ENCODE results near the gene CADM2.
"Not testable (repeated sequence)": the region's sequence is repeated elsewhere in the genome, so short reads cannot be mapped to it uniquely, and the experiment has no call there.

The CADM2 gene

DNA sequence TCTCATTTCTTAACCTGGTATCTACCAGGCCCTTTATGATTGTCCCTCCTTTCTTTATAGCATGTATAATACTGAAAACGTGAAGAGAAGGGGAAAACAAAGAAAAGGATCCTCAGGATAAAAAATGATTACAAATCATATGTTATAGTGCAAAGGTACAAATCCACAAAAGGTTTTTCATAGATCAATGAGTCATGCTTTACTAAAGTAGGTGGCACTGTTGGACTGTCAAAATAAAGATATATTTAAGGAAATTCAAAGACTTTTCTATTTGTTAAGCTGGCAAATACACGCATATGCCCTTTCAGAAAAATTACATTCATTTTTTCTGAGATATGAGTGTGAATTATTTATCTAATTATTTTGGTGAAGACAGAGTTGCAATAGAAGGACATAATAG lies 151.6 kb downstream of the CADM2 start:
- no peak overlapping the region for H3K27ac ChIP-seq
- no peak for TF ChIP-seq ZFX (IDR thresholded peaks at IDR 0.05)
- TF ChIP-seq, protein P1, sequence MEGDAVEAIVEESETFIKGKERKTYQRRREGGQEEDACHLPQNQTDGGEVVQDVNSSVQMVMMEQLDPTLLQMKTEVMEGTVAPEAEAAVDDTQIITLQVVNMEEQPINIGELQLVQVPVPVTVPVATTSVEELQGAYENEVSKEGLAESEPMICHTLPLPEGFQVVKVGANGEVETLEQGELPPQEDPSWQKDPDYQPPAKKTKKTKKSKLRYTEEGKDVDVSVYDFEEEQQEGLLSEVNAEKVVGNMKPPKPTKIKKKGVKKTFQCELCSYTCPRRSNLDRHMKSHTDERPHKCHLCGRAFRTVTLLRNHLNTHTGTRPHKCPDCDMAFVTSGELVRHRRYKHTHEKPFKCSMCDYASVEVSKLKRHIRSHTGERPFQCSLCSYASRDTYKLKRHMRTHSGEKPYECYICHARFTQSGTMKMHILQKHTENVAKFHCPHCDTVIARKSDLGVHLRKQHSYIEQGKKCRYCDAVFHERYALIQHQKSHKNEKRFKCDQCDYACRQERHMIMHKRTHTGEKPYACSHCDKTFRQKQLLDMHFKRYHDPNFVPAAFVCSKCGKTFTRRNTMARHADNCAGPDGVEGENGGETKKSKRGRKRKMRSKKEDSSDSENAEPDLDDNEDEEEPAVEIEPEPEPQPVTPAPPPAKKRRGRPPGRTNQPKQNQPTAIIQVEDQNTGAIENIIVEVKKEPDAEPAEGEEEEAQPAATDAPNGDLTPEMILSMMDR (conservative IDR thresholded peaks at IDR 0.05) = no peak

DNA sequence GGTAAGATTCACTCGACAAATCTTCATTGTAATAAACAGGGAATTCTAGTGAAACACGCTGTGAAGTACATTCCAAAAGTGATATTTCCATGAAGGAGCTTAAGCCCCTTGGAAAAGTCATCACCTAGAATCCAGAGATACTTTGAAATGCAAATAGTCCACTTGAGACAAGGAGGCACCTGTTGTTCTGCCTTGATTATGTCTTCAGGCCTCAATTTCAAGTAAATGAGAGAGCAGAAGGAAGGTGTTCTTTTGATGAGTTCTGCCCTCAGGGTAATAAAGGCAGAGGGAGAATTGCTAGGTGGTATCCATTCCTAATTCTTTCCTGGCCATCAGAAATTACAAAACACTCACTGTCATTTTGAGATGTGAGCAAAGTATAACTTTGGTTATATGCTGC lies 162.1 kb downstream of the CADM2 start:
- no peak for TF ChIP-seq ZFX (IDR thresholded peaks at IDR 0.05)
- TF ChIP-seq, protein P1 (conservative IDR thresholded peaks at IDR 0.05) = no peak
- H3K27ac ChIP-seq = no peak overlapping the region

DNA sequence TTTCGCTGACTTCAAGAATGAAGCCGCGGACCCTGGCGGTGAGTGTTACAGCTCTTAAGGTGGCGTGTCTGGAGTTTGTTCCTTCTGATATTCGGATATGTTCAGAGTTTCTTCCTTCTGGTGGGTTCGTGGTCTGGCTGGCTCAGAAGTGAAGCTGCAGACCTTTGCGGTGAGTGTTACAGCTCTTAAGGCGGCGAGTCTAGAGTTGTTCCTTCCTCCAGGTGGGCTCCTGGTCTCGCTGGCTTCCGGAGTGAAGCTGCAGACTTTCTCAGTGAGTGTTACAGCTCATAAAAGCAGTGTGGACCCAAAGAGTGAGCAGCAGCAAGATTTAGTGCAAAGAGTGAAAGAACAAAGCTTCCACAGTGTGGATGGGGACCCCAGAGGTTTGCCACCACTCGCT lies 174.1 kb downstream of the CADM2 start:
- not testable (repeated sequence) for H3K27ac ChIP-seq

DNA sequence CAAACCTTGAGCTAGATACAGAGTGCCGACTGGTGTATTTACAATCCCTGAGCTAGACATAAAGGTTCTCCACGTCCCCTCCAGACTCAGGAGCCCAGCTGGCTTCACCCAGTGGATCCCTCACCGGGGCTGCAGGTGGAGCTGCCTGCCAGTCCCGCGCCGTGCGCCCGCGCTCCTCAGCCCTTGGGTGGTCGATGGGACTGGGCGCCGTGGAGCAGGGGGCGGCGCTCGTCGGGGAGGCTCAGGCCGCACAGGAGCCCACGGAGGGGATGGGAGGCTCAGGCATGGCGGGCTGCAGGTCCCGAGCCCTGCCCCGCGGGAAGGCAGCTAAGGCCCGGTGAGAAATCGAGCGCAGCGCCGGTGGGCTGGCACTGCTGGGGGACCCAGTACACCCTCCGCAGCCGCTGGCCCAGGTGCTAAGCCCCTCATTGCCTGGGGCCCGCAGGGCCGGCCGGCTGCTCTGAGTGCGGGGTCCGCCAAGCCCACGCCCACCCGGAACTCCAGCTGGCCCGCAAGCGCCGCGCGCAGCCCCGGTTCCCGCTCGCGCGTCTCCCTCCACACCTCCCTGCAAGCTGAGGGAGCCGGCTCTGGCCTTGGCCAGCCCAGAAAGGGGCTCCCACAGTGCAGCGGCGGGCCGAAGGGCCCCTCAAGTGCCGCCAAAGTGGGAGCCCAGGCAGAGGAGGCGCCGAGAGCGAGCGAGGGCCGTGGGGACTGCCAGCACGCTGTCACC lies 175.1 kb downstream of the CADM2 start:
- not testable (repeated sequence) for H3K27ac ChIP-seq

DNA sequence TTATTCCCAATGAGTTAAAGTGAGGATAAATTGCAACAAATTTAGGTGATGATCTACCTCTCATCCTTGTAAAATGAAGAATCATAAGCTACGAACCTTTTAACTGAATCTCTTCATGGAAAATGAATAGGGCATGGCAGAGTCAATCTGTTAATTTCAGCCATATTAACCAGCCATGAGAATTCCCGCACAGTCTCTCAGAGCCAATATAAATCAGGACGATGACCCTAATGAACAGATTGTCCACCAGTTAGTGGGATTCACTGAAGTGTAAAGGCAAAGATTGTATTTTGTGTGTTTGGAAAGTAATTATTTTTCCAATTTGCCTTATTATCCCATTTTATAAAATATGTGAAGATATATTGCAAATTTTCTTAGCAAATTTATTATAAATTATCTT lies 183.8 kb downstream of the CADM2 start:
- no peak for TF ChIP-seq ZFX (IDR thresholded peaks at IDR 0.05)
- TF ChIP-seq, protein P1 (conservative IDR thresholded peaks at IDR 0.05) = no peak
- H3K27ac ChIP-seq = no peak overlapping the region

DNA sequence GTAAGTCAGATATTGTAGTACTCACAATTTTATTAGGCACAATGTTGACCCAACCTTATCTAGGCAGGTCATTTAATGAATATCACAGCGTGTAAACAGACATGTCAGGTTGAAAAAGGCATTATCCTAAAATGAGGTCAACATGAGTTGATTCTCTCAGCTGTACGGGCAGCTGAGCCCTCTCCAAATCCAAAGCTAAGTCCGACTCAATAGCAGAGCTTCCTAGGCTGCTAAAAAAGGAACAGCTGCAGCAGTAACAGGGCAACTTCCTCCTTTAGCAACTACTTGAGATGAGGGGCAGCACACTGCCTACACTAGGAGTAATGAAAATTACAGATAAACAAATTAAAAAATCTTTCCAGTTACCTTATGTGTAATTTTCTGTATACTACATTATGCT lies 189.2 kb downstream of the CADM2 start:
- no peak overlapping the region for H3K27ac ChIP-seq
- TF ChIP-seq ZFX (IDR thresholded peaks at IDR 0.05) = no peak
- TF ChIP-seq, protein P1 (conservative IDR thresholded peaks at IDR 0.05) = no peak

DNA sequence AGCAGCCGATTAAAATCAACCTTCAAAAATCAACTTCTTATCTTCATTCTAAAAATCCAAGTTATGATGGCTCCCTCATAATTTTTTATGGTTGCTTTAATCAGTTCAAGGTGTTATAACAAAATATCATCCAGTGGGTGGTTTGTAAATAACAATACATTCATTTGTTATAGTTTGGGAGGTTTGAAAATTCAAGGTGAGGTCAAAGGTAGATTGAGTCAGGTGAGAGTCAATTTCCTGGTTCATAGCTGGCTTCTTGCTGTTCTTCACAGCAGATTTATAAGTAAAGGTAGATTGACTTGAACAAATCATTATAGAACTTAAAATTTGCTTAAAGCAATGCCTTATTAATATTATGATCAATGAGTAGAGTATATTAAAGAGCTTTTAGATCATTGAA lies 192.8 kb downstream of the CADM2 start:
- H3K27ac ChIP-seq = no peak overlapping the region
- no peak for TF ChIP-seq ZFX (IDR thresholded peaks at IDR 0.05)
- TF ChIP-seq, protein P1 (conservative IDR thresholded peaks at IDR 0.05) = no peak

DNA sequence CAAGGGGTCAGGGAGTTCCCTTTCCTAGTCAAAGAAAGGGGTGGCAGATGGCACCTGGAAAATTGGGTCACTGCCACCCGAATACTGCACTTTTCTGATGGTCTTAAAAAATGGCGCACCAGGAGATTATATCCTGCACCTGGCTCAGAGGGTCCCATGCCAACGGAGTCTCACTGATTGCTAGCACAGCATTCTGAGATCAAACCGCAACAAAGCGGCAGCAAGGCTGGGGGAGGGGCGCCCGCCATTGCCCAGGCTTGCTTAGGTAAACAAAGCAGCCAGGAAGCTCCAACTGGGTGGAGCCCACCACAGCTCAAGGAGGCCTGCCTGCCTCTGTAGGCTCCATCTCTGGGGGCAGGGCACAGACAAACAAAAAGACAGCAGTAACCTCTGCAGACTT lies 194.5 kb downstream of the CADM2 start:
- H3K27ac ChIP-seq = not testable (repeated sequence)

DNA sequence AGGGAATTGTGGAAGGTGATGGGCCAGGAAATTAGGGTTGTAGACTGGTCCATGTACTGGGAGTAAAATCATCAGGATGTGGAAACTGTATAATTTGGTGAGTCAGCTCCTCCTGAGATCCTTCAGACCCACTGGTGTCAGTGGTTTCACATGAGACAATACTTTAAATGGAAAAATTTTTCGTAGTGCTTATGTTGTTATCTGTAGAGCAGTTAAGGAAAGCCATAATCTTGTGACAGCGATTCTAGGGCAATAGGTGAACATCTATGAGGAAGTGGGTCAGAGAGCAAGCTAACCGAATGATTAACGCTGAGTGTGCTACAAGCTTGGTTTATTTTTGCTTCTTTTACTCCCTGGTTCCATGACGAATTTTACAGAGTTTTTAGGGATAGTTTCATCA lies 200.6 kb downstream of the CADM2 start:
- TF ChIP-seq ZFX (IDR thresholded peaks at IDR 0.05) = no peak
- TF ChIP-seq, protein P1 (conservative IDR thresholded peaks at IDR 0.05) = no peak
- no peak overlapping the region for H3K27ac ChIP-seq
